NCI-H2107 treated with DMSO at 0.1 percent for 48 hours (cell line): Measurements from ENCODE around the gene IFT81.
"Not testable (repeated sequence)": the region's sequence is repeated elsewhere in the genome, so short reads cannot be mapped to it uniquely, and the experiment has no call there.

Experiments
- DNase-seq: peaks from one replicate; lab custom pipeline; 2025; ENCODE audit not compliant: unreplicated experiment; lab: John Stamatoyannopoulos, UW

IFT81 gene

DNA sequence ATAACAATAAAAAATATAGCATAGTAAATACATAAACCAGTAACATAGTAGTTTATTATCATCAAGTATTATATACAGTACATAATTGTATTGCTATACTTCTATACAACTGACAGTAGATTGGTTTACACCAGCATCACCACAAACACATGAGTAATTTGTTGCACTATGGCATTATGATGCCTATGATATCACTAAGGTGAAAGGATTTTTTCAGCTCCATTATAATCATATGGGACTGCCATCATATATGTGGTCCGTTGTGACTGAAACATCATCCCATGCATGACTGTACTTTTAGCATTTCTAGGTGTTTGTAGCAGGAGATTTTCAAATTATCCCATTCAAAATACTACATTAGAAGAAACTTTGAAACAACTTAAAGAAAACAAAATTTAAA, 77.8 kb downstream of the IFT81 start:
- no peak for DNase-seq

DNA sequence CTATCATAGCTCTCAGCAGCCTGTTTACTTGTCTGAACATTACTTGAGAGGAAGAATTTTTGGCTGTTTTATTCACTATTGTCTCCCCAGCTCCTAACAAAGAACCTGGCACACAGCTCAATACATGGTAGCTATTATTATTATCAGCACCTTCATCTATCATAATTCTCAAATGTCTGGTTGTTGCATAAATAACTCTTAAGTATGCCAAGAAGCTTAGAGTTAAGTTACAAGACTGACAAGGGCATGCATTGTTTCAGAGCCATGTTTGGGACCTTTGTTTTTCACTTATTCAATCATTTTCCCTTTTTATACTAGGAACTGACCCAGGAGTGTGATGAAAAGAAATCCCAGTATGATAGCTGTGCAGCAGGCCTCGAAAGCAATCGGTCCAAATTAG, 79.4 kb downstream of the IFT81 start:
- no peak for DNase-seq

- DNase-seq: no peak
Measured at GRCh38 chr12:110205931-110206330, 81.8 kb downstream of the IFT81 start.

DNA sequence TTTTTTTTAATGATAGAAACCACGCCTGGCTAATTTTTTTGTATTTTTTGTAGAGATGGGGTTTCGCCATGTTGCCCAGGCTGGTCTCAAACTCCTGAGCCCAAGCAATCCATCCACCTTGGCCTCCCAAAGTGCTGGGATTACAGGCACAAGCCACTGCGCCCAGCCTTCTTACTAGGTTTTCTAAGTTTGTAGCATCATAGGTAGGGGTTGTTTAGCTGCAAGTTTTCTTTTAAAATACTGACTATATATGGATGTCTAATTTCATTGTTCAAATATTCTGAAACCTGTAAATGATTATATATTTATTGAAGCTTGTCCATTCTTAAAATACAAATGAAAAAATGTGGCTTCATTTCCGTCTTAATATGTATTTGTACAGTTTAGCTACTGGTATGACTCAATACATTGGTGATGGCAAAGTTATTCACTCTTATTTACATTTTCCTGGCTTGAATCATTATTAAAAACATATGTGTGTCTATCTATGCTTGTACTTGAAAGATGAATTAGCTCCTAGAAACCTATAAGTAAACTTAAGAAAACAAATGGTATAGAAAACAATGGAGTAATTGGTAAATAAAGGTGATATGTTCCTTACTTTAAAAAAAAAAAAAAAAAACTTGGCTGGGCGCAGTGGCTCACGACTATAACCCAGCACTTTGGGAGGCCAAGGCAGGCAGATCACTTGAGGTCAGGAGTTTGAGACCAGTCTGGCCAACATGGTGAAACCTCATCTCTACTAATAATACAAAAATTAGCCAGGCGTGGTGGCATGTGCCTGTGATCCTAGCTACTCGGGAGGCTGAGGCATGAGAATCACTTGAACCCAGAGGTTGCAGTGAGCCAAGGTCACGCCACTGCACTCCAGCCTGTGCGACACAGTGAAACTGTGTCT, 87.7 kb downstream of the IFT81 start:
- DNase-seq: not testable (repeated sequence)

DNA sequence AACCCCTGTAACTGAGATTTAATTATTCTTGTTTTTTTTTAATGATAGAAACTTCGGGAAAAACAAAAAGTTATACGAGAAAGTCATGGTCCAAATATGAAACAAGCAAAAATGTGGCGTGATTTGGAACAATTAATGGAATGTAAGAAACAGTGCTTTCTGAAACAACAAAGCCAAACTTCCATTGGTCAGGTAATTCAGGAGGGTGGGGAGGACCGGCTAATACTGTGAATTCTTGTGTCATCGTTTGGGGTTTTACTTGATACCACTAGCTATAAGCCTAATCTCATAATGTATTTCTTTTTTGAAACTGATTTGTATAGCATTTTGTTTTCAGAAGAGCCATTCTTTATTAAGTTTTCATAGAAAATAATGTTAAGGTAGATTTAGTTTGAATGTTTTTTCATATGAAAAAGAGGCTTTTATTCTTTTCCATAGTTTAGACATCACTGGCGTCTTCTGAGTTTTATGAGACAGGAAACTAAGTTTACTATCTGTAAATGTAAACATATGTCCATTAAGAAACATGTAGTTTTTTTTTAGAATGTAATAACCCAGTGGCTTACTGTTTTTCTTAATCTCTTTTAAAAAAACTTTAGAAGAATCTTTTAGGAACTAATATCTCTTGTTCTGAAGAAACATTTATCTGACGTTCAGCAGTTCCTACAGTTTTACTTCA, 94.0 kb downstream of the IFT81 start:
- no peak for DNase-seq

- no peak for DNase-seq
Measured at GRCh38 chr12:110222027-110222426, 97.9 kb downstream of the IFT81 start.

- DNase-seq: no peak
Measured at GRCh38 chr12:110222433-110222832, 98.3 kb downstream of the IFT81 start.

GRCh38 chr12:110223777-110224378, 99.7 kb downstream of the IFT81 start:
- no peak for DNase-seq

- DNase-seq: no peak
Measured at GRCh38 chr12:110224379-110225304, 100.5 kb downstream of the IFT81 start.

- DNase-seq: no peak
Measured at GRCh38 chr12:110227138-110227537, 103.0 kb downstream of the IFT81 start.

DNA sequence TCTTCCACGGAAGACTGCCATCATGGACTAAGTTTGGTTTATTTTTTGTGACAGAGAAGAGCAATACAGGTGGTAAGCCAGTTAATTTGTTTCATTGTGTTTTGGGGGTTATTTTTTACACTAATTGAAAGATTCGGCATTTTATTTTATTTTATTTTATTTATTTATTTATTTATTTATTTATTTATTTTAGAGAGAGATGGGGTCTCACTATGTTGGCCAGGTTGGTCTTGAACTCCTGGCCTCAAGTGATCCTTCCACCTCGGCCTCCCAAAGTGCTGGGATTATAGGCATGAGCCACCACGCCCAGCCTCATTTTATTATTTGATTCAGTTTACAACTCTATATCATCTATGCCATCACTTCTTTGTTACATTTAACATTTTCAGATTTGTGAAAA, 104.2 kb downstream of the IFT81 start:
- not testable (repeated sequence) for DNase-seq

- no peak for DNase-seq
Measured at GRCh38 chr12:110228756-110229155, 104.6 kb downstream of the IFT81 start.

DNA sequence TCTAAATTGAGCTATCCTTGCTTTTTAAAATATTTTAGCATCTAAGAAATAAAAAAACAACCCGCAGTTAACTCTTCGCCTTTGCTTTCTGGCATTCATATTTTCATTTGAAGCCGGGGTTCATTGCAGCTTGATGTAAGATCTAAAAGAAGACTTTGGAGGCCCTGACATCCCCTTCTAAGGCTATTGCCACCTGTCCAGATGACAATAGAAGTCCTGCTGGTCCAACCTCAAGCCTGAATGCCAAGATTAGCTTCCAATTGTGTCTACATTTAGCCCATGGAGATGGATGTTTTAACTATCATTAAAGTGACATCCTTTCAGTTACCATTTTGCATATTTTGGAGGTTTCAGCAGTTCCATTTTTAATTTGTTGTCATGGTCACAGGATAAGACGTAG, 105.3 kb downstream of the IFT81 start:
- DNase-seq: no peak

GRCh38 chr12:110230655-110231054, 106.5 kb downstream of the IFT81 start:
- no peak for DNase-seq

DNA sequence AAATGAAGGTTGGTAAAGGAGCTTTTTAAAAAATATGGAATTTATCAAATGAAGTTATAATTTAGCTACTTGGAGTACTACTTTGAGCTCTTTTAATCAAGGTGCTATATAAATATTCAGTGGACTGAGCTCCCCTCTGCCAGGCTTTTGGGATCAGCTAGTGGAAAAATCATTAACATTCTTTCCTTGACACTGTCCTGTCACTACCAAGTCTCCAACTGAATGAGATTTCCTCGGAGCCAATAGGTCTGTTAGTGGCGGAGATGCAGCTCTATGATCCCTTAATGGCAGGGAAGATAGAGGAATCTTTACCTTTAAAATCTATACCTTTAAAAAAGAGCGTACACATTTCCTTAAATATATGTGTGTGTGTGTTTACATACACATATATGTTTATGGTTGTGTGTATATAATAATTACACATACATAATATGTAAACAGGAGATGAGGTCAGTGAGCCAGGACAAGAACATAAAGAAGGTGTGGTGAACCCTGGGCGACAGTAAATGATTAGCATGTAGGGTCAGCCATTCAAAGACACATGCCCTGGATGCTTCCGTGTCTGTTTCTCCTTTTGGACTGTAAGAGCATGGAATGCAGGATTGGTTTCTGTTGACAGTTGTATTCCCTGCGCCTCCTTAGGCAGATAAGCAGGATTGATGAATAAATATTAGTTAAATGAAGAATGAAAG, 109.2 kb downstream of the IFT81 start:
- DNase-seq: no peak

DNA sequence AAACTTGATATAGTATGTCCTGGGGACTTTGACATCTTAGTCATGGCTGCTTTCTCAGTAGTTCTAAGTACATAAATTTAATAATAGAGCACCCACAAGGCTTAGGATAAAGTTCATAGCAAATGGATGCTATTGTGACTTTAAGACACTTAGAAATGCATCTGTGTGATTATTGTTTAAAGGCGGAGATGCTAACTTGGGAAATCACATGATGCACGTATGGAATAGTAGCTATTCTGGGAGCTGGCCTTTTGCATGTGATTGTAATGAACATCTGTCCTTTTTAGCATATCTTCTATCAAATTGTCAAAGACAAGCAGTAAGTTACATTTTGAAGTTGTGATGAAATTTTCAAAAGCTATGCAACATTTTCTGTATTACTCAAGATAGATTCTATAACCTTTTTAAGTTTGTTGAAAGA, 110.2 kb downstream of the IFT81 start:
- no peak for DNase-seq

- DNase-seq: no peak
Measured at GRCh38 chr12:110234755-110235154, 110.6 kb downstream of the IFT81 start.

DNA sequence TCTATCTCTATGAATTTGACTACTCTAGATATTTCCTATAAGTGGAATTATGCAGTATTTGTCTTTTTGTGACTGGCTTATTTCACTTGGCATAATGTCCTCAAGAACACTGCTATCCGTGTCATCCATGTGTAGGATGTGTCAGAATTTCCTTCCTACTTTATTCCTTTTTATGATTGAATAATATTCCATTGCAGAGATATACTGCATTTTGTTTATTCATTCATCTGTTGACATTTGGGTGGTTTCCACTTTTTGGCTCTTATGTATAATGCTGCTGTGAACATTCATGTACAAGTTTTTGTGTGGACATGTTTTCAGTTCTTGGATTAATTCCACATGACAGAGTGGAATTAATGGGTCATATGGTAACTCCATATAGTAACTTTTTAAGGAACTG, 111.2 kb downstream of the IFT81 start:
- no peak for DNase-seq

GRCh38 chr12:110243227-110243626, 119.1 kb downstream of the IFT81 start:
- DNase-seq: no peak

DNA sequence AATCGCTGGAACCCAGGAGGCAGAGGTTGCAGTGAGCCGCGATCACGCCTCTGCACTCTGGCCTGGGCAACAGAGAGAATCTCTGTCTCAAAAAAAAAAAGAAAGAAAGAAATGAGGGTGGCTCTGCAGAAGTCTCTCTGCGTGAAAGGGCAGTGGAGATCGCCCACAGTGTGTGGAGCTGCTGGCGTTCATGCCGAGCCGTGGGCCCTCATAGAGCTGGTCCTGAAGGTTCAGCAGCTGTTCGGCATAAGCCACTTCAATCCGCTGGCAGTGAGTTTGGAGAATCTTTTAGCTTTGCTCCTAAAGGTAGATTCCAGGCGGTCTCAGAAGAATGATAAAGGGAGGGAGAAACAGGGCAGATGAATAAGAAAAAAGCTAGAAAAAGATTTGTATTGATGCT, 120.2 kb downstream of the IFT81 start:
- no peak for DNase-seq
